H1 (cell line): ENCODE data around the gene VAV2. TPM values are rescaled to one million over a fixed set of nuclear protein-coding genes. Genes with fewer than 3 reads are reported as not detected.
"Not testable (repeated sequence)": the region's sequence is repeated elsewhere in the genome, so short reads cannot be mapped to it uniquely, and the experiment has no call there.

Experiments used
- CTCF ChIA-PET: fragments of 300-600 bp; sonication (Branson Sonifier 250); formaldehyde crosslinking; loops from one replicate; lab custom pipeline; 2021; ENCODE audit not compliant: partially characterized antibody; lab: Charles Lee
- POLR2A ChIA-PET: fragments of 300-600 bp; sonication (Branson Sonifier 250); formaldehyde crosslinking; loops from one replicate; lab custom pipeline; 2021; ENCODE audit warnings: inconsistent platforms; ENCODE audit not compliant: partially characterized antibody; lab: Charles Lee
- DNase-seq, 2 experiments: peaks; one replicate each; pipeline versions ENCODE4 v3.0.0 to v3.0.0-alpha.2; 2010 to 2022; ENCODE audit warnings: low spot score in 2 of 2, low read depth in 1 of 2, mixed read lengths in 1 of 2
- FAIRE-seq: peaks from 2 replicates; lab custom pipeline; 2011; peaks lifted over from hg19 to GRCh38; lab: Jason Lieb, UNC
- H2AFZ ChIP-seq: 2 replicates; pipeline ENCODE4 v1.8.1; 2012; ENCODE audit warnings: low read length, inconsistent platforms
- H2AK5ac ChIP-seq: 2 replicates; pipeline ENCODE4 v1.6.1; 2013; ENCODE audit warnings: low read depth, low read length
- H2BK120ac ChIP-seq: replicated peaks from 2 replicates; pipeline ENCODE3; 2013; ENCODE audit warnings: low read depth, low read length, inconsistent platforms
- H2BK12ac ChIP-seq: 2 replicates; pipeline ENCODE4 v1.6.1; 2013; ENCODE audit warnings: low read depth, low read length
- H2BK15ac ChIP-seq: 2 replicates; pipeline ENCODE4 v1.6.1; 2013; ENCODE audit warnings: low read length
- H2BK20ac ChIP-seq: 2 replicates; pipeline ENCODE4 v1.6.1; 2013; ENCODE audit warnings: low read length
- H2BK5ac ChIP-seq: 2 replicates; pipeline ENCODE4 v1.6.1; 2013; ENCODE audit warnings: low read depth, low read length
- H3K14ac ChIP-seq: 2 replicates; pipeline ENCODE4 v1.6.1; 2013; ENCODE audit warnings: inconsistent platforms; ENCODE audit not compliant: insufficient read length
- H3K18ac ChIP-seq: 2 replicates; pipeline ENCODE4 v1.6.1; 2013; ENCODE audit warnings: low read length; ENCODE audit errors: extremely low read depth
- H3K23ac ChIP-seq: 2 replicates; pipeline ENCODE4 v1.6.1; 2013; ENCODE audit warnings: inconsistent platforms; ENCODE audit not compliant: insufficient read length
- H3K23me2 ChIP-seq: 2 replicates; pipeline ENCODE4 v1.6.1; 2013; ENCODE audit warnings: low read depth, low read length
- H3K27ac ChIP-seq: 2 replicates; pipeline ENCODE4 v1.6.1; 2011; ENCODE audit warnings: low read depth, low read length, inconsistent platforms
- H3K27me3 ChIP-seq, 4 experiments: replicated peaks in 1 of 4; 1 replicate in 1 of 4; 2 replicates in 3 of 4; pipeline versions ENCODE4 v1.6.1 to v1.8.1; 2011 to 2013; ENCODE audit warnings: low read length in 3 of 4, mild to moderate bottlenecking in 3 of 4, inconsistent platforms in 2 of 4, mixed read lengths in 2 of 4, moderate library complexity in 1 of 4; ENCODE audit not compliant: control insufficient read depth in 3 of 4, insufficient read depth in 3 of 4; ENCODE audit errors: extremely low read depth in 1 of 4
- H3K36me3 ChIP-seq, 4 experiments: 2 replicates each; pipeline versions ENCODE4 v1.6.1 to v1.8.1; 2011 to 2013; ENCODE audit warnings: mild to moderate bottlenecking in 4 of 4, low read length in 3 of 4, moderate library complexity in 2 of 4, control low read depth in 1 of 4, inconsistent platforms in 1 of 4; ENCODE audit not compliant: insufficient read depth in 4 of 4, control insufficient read depth in 2 of 4
- H3K4ac ChIP-seq: replicated peaks from 2 replicates; pipeline ENCODE3; 2013; ENCODE audit warnings: low read length, low read depth, mixed read lengths, inconsistent platforms; ENCODE audit not compliant: insufficient read length
- H3K4me1 ChIP-seq, 4 experiments: replicated peaks in 1 of 4; 1 replicate in 1 of 4; 2 replicates in 3 of 4; pipeline versions ENCODE4 v1.6.1 to v1.8.1; 2011 to 2013; ENCODE audit warnings: low read length in 3 of 4, inconsistent platforms in 2 of 4, mixed read lengths in 1 of 4; ENCODE audit not compliant: insufficient read depth in 4 of 4, control insufficient read depth in 3 of 4
- H3K4me2 ChIP-seq, 2 experiments: 2 replicates each; pipeline versions ENCODE4 v1.6.1 to v1.8.1; 2011 to 2013; ENCODE audit warnings: low read depth in 2 of 2, low read length in 2 of 2, control low read depth in 1 of 2, inconsistent platforms in 1 of 2, mild to moderate bottlenecking in 1 of 2; ENCODE audit not compliant: insufficient read depth in 1 of 2
- H3K4me3 ChIP-seq, 4 experiments: fragments of 200-600, 300-600 bp in 1 of 4; sonication (generic), shearing (Covaris generic), sonication (Bioruptor Twin) in 1 of 4; 2 replicates each; pipeline versions ENCODE4 v1.5.1 to v1.8.1; 2011 to 2016; ENCODE audit warnings: low read length in 4 of 4, low read depth in 3 of 4, control low read depth in 2 of 4, inconsistent platforms in 2 of 4, mild to moderate bottlenecking in 2 of 4, mixed read lengths in 1 of 4, moderate library complexity in 1 of 4; ENCODE audit not compliant: insufficient read depth in 2 of 4; ENCODE audit errors: extremely low read depth in 1 of 4
- H3K56ac ChIP-seq: replicated peaks from 2 replicates; pipeline ENCODE3; 2013; ENCODE audit warnings: low read depth, mild to moderate bottlenecking, mixed read lengths, low read length, inconsistent platforms; ENCODE audit not compliant: insufficient read length
- H3K79me1 ChIP-seq: 2 replicates; pipeline ENCODE4 v1.6.1; 2013; ENCODE audit warnings: low read depth, low read length, control low read depth
- H3K79me2 ChIP-seq, 2 experiments: 2 replicates each; pipeline versions ENCODE4 v1.6.1 to v1.8.1; 2012 to 2013; ENCODE audit warnings: low read length in 2 of 2, mild to moderate bottlenecking in 2 of 2, inconsistent platforms in 1 of 2; ENCODE audit not compliant: insufficient read depth in 2 of 2, control insufficient read depth in 1 of 2
- H3K9ac ChIP-seq, 4 experiments: replicated peaks in 1 of 4; 1 replicate in 1 of 4; 2 replicates in 3 of 4; pipeline versions ENCODE4 v1.6.1 to v1.8.1; 2011 to 2013; ENCODE audit warnings: low read depth in 3 of 4, low read length in 3 of 4, control low read depth in 2 of 4, mild to moderate bottlenecking in 2 of 4, moderate library complexity in 2 of 4, inconsistent platforms in 1 of 4; ENCODE audit errors: extremely low read depth in 1 of 4
- H3K9me3 ChIP-seq, 2 experiments: 2 replicates each; pipeline versions ENCODE4 v1.6.1 to v1.8.1; 2012 to 2013; ENCODE audit warnings: mild to moderate bottlenecking in 2 of 2, moderate library complexity in 2 of 2, control low read depth in 1 of 2, inconsistent platforms in 1 of 2, low read depth in 1 of 2, low read length in 1 of 2, mixed read lengths in 1 of 2; ENCODE audit not compliant: insufficient read depth in 2 of 2
- H4K20me1 ChIP-seq, 2 experiments: replicated peaks in 1 of 2; 2 replicates each; pipeline versions ENCODE3 to v1.8.1; 2011 to 2013; ENCODE audit warnings: inconsistent platforms in 2 of 2, low read length in 2 of 2, mild to moderate bottlenecking in 1 of 2; ENCODE audit not compliant: insufficient read depth in 2 of 2, control insufficient read depth in 1 of 2
- H4K5ac ChIP-seq: 2 replicates; pipeline ENCODE4 v1.6.1; 2013; ENCODE audit warnings: low read length, low read depth, mixed read lengths, inconsistent platforms; ENCODE audit not compliant: insufficient read length
- H4K8ac ChIP-seq: 2 replicates; pipeline ENCODE4 v1.8.0; 2013; ENCODE audit warnings: mild to moderate bottlenecking, moderate library complexity, low read length, inconsistent platforms; ENCODE audit not compliant: insufficient read depth; ENCODE audit errors: extremely low read depth
- H4K91ac ChIP-seq: replicated peaks from 2 replicates; pipeline ENCODE3; 2013; ENCODE audit warnings: low read length, mixed read lengths, inconsistent platforms; ENCODE audit not compliant: insufficient read length
- WGBS, 2 experiments: shearing (Covaris generic) in 1 of 2; methylation state at CpG; one replicate each; pipeline versions ENCODE4 v1.1.6 to v1.1.7; 2013 to 2015; ENCODE audit warnings: low lambda C conversion rate in 2 of 2, mixed read lengths in 2 of 2, inconsistent platforms in 1 of 2, low coverage in 1 of 2, missing lambda C conversion rate in 1 of 2; ENCODE audit not compliant: insufficient replicate concordance in 2 of 2, insufficient coverage in 1 of 2, insufficient read length in 1 of 2; ENCODE audit errors: extremely low coverage in 1 of 2, missing lambda C conversion rate in 1 of 2; 5-methylcytosine and 5-hydroxymethylcytosine counted together
- polyA plus RNA-seq, 7 experiments: library from polyadenylated mRNA; depleted of rRNA in 3 of 7; stranded (reverse) in 5 of 7; unstranded in 2 of 7; fragments of >200 nt in 5 of 7; fragments of 200-250 nt in 2 of 7; gene quantifications; 1 replicate in 5 of 7; 2 replicates in 1 of 7; 4 replicates in 1 of 7; pipeline versions ENCODE4 v1.2.1 to v1.2.3, GENCODE V29; 2011 to 2013; ENCODE audit warnings: missing spikeins in 2 of 7, mixed read lengths in 2 of 7
- total RNA-seq: library from RNA; stranded (reverse); fragmentation: NEBNext Ultra II Directional; extraction: Animal tissue kit (Norgen Biotek cat#: 25700); gene quantifications from 2 replicates; pipeline ENCODE4 v1.2.1, GENCODE V29; 2021

VAV2 gene
- total and polyA plus RNA-seq, 2 of the 8 experiments (the other 6 are each of a cell fraction or from before 2014, with no cell fraction given), result 13.6 to 37.6 TPM

GRCh38 chr9:133766234-133766633 is 225.9 kb downstream of the VAV2 start:
- DNase-seq, H2BK20ac ChIP-seq, H4K20me1 ChIP-seq, H2BK5ac ChIP-seq, H3K27me3 ChIP-seq, POLR2A ChIA-PET, H3K18ac ChIP-seq, H3K23me2 ChIP-seq, FAIRE-seq, H2AK5ac ChIP-seq, H2BK120ac ChIP-seq, H3K4ac ChIP-seq, H2BK12ac ChIP-seq, H4K91ac ChIP-seq, H4K8ac ChIP-seq, H3K27ac ChIP-seq, H3K9ac ChIP-seq, H3K9me3 ChIP-seq, H2BK15ac ChIP-seq, H3K79me2 ChIP-seq, H3K4me2 ChIP-seq, H3K79me1 ChIP-seq, H3K4me1 ChIP-seq, H3K4me3 ChIP-seq, H2AFZ ChIP-seq, H3K23ac ChIP-seq, H3K56ac ChIP-seq, H4K5ac ChIP-seq, H3K14ac ChIP-seq: not testable (repeated sequence)
- CTCF ChIA-PET, result interaction anchor here (1.9 kb wide), 1 partner anchor 10 kb away, joined by 6 read pairs; no protein-coding TSS in a partner anchor
- H3K36me3 ChIP-seq, result peaks cover 2 to 12% (median 9%) of the 10 kb centered on the region in 4 experiments; a peak in 6 of 8 replicates
- WGBS, 2 experiments, result 91% methylated on average over 2 of the region's 3 CpGs; no CpG with 5 or more reads in 1 of the 2 experiments
